ENCODE results near the gene MIP. TPM values are rescaled to one million over a fixed set of nuclear protein-coding genes. Genes with fewer than 3 reads are reported as not detected.
"Not testable (repeated sequence)": the region's sequence is repeated elsewhere in the genome, so short reads cannot be mapped to it uniquely, and the experiment has no call there.

MIP gene
- not detected in 2 replicates for total RNA-seq

- DNase-seq (ENCODE audit: low read depth) = no peak
- H3K4me3 ChIP-seq (ENCODE audit: low read depth, low read length) = no peak within 1 kb of the TSS
- TF ChIP-seq, protein P1, sequence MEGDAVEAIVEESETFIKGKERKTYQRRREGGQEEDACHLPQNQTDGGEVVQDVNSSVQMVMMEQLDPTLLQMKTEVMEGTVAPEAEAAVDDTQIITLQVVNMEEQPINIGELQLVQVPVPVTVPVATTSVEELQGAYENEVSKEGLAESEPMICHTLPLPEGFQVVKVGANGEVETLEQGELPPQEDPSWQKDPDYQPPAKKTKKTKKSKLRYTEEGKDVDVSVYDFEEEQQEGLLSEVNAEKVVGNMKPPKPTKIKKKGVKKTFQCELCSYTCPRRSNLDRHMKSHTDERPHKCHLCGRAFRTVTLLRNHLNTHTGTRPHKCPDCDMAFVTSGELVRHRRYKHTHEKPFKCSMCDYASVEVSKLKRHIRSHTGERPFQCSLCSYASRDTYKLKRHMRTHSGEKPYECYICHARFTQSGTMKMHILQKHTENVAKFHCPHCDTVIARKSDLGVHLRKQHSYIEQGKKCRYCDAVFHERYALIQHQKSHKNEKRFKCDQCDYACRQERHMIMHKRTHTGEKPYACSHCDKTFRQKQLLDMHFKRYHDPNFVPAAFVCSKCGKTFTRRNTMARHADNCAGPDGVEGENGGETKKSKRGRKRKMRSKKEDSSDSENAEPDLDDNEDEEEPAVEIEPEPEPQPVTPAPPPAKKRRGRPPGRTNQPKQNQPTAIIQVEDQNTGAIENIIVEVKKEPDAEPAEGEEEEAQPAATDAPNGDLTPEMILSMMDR (conservative IDR thresholded peaks at IDR 0.05; ENCODE audit: low read depth, low read length) = no peak
Observed at GRCh38 chr12:56454557-56454956, at the start of gene MIP. MIP (minus strand) TSS chr12:56454657; CDS start chr12:56454613, 44 bp downstream.

DNA sequence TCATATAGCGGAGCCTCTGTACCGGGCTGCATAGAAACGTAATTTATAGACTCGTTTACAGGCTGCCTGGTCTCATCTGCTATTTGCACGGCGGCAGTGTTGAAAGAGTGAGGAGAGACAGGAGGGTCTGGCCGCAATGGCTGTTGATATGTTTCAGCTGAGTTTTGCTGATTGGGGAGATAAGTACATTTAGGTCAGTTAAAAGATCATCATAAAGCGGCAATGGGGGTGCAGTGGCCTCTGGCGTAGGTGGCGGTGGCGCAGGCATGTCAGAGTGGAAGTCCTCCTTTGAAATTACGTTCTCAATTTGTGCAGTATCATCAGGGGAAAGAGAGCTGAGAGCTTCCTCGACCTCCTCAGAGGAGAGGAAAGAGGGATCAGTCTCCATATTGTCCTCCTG is 45.4 kb upstream of the MIP start:
- not testable (repeated sequence) for H3K4me3 ChIP-seq (ENCODE audit: low read depth, low read length); DNase-seq (ENCODE audit: low read depth)

DNA sequence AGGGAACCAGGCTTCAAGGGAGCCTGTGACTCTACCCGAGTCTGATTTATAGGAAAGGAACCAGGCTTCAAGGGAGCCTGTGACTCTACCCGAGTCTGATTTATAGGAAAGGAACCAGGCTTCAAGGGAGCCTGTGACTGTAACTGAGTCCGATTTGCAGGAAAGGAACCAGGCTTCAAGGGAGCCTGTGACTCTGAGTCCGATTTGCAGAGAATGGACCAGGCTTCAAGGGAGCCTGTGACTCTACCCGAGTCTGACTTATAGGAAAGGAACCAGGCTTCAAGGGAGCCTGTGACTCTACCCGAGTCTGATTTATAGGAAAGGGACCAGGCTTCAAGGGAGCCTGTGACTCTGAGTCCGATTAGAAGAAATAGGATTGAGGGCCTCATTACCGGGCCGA is 45.0 kb upstream of the MIP start:
- not testable (repeated sequence) for H3K4me3 ChIP-seq (ENCODE audit: low read depth, low read length); DNase-seq (ENCODE audit: low read depth)

DNA sequence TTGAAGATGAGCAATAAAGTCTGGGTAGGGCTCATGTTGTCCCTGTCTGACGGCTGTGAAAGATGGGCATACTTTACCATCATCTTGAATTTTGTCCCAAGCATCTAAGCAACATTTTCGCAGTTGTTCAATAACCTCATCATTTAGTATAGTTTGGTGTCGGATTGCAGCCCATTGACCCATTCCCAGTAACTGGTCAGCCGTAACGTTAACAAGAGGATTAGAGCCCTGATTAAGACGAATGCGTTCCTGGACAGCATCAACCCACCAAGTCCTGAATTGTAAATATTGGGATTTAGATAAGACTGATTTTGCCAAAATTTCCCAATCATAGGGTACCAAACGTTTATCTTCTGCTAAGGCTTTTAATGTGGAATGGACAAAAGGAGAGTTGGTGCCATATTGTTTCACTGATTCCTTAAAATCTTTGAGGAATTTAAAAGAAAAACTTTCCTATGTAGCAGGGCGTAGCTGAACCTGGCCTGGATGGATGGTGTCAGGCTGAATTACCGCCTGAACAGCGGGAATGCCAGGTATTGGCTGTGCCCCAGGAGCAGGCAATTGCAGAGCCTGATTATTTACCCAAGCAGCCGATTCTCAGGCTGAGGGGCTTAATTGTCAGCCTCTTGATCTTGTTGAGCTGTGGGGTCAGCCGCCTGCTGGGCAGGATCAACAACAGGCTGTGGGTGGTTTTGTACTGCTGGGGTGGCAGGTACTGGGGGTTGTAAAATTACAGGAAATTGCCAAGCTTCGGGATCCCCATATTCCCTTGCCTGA is 43.9 kb upstream of the MIP start:
- DNase-seq (ENCODE audit: low read depth); H3K4me3 ChIP-seq (ENCODE audit: low read depth, low read length): not testable (repeated sequence)

GRCh38 chr12:56496704-56497103 is 42.2 kb upstream of the MIP start:
- H3K4me3 ChIP-seq (ENCODE audit: low read depth, low read length); DNase-seq (ENCODE audit: low read depth): not testable (repeated sequence)
- TF ChIP-seq, protein P1 (conservative IDR thresholded peaks at IDR 0.05; ENCODE audit: low read depth, low read length) = peak; percentile 31

- DNase-seq (ENCODE audit: low read depth); H3K4me3 ChIP-seq (ENCODE audit: low read depth, low read length): not testable (repeated sequence)
Observed at GRCh38 chr12:56494481-56494880, 40.0 kb upstream of the MIP start.

DNA sequence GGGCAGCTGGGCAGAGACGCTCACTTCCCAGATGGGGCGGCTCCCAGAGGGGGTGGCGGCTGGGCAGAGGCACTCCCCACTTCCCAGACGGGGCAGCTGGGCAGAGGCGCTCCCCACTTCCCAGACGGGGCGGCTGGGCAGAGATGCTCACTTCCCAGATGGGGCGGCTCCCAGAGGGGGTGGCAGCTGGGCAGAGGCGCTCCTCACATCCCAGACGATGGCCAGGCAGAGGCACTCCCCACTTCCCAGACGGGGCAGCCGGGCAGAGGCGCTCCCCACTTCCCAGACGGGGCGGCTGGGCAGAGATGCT is 39.6 kb upstream of the MIP start:
- DNase-seq (ENCODE audit: low read depth); H3K4me3 ChIP-seq (ENCODE audit: low read depth, low read length): not testable (repeated sequence)

DNA sequence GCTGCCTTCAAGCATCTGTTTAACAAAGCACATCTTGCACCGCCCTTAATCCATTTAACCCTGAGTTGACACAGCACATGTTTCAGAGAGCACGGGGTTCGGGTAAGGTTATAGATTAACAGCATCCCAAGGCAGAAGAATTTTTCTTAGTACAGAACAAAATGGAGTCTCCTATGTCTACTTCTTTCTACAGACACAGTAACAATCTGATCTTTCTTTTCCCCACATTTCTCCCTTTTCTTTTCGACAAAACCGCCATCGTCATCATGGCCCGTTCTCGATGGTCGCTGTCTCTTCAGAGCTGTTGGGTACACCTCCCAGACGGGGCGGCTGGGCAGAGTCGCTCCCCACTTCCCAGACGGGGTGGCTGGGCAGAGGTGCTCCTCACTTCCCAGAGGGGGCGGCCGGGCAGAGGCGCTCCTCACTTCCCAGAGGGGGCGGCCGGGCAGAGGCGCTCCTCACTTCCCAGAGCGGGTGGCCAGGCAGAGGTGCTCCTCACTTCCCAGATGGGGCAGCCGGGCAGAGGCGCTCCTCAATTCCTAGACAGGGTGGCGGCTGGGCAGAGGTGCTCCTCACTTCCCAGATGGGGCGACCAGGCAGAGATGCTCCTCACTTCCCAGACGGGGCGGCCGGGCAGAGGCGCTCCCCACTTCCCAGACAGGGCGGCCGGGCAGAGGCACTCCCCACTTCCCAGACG is 39.1 kb upstream of the MIP start:
- not testable (repeated sequence) for DNase-seq (ENCODE audit: low read depth); H3K4me3 ChIP-seq (ENCODE audit: low read depth, low read length)

DNA sequence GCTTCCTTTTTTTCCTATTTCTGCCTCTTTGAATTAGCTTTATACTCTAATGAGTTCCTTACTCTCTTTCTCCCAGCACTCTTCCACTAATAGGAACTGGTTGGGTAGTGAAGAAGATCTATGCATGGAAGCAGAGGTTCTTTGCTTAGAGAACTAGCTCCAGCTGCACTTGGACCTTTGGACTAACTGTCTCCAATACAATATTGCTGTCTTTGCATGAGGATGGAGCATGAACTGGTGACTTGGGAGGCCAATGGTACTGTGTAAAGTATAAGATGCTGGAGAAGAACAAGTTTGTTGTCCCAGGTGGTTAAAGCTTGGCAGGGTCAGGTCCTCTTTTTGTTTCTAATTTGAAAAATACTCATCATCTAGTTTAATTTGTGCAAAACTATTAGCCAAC is 35.9 kb upstream of the MIP start:
- no peak for DNase-seq (ENCODE audit: low read depth)
- TF ChIP-seq, protein P1 (conservative IDR thresholded peaks at IDR 0.05; ENCODE audit: low read depth, low read length) = no peak
- no peak overlapping the region for H3K4me3 ChIP-seq (ENCODE audit: low read depth, low read length)

GRCh38 chr12:56488041-56488955 is 33.8 kb upstream of the MIP start, which contains the start of gene GLS2:
GLS2 (minus strand) TSS chr12:56488161; CDS start chr12:56488118, 43 bp downstream.
- DNase-seq (ENCODE audit: low read depth) = no peak
- H3K4me3 ChIP-seq (ENCODE audit: low read depth, low read length) = peak within 1 kb of the TSS; percentile 61
- TF ChIP-seq, protein P1 (conservative IDR thresholded peaks at IDR 0.05; ENCODE audit: low read depth, low read length) = no peak
